OCI-LY7 (cell line): ENCODE results near the gene SP140L. TPM values are rescaled to one million over a fixed set of nuclear protein-coding genes. Genes with fewer than 3 reads are reported as not detected.

Experiments
- BruUV-seq: library from RNA; stranded (reverse); fragments of 400-500 nt; replicated peaks from 2 replicates; lab custom pipeline; 2021; lab: Mats Ljungman, UMichigan
- CTCF ChIA-PET: fragments of 300-600 bp; sonication (Branson Sonifier 250); formaldehyde crosslinking; loops from one replicate; lab custom pipeline; 2022; ENCODE audit warnings: antibody characterized with exemption; ENCODE audit not compliant: unreplicated experiment; lab: Charles Lee
- POLR2A ChIA-PET: fragments of 300-600 bp; sonication (Branson Sonifier 250); formaldehyde crosslinking; loops from one replicate; lab custom pipeline; 2022; ENCODE audit warnings: antibody characterized with exemption; lab: Charles Lee
- DNase-seq: peaks from one replicate; pipeline ENCODE4 v3.0.0-alpha.2; 2015; ENCODE audit warnings: low spot score
- H2AFZ ChIP-seq: fragments of 200-600 bp; sonication (generic), shearing (Covaris generic); 2 replicates; pipeline ENCODE4 v1.6.1; 2014; ENCODE audit warnings: mild to moderate bottlenecking, antibody characterized with exemption, low read length, moderate library complexity
- H3K27ac ChIP-seq: fragments of 200-600 bp; sonication (generic); 2 replicates; pipeline ENCODE4 v1.5.1; 2014; ENCODE audit warnings: mixed run types, low read depth, mild to moderate bottlenecking, moderate library complexity, low read length, inconsistent platforms; ENCODE audit not compliant: poor library complexity, severe bottlenecking
- H3K36me3 ChIP-seq: fragments of 200-600 bp; sonication (generic); 2 replicates; pipeline ENCODE4 v1.6.1; 2014; ENCODE audit warnings: mild to moderate bottlenecking, antibody characterized with exemption, low read length, moderate library complexity, mixed read lengths; ENCODE audit not compliant: insufficient read depth
- H3K4me1 ChIP-seq: fragments of 200-600 bp; sonication (generic); 2 replicates; pipeline ENCODE4 v1.5.1; 2014; ENCODE audit warnings: mild to moderate bottlenecking, low read length; ENCODE audit not compliant: insufficient read depth, poor library complexity, severe bottlenecking
- H3K4me2 ChIP-seq: fragments of 200-600 bp; sonication (generic); 2 replicates; pipeline ENCODE4 v1.6.1; 2014; ENCODE audit warnings: mild to moderate bottlenecking, low read length
- H3K4me3 ChIP-seq: fragments of 200-600 bp; sonication (generic); 2 replicates; pipeline ENCODE4 v1.5.1; 2014; ENCODE audit warnings: mild to moderate bottlenecking, low read depth, low read length; ENCODE audit not compliant: poor library complexity, severe bottlenecking
- H3K79me2 ChIP-seq: fragments of 200-600 bp; sonication (generic); 2 replicates; pipeline ENCODE4 v1.6.1; 2016; ENCODE audit warnings: low read depth, mild to moderate bottlenecking, low read length, moderate library complexity, mixed read lengths; ENCODE audit not compliant: insufficient read depth
- H3K9me2 ChIP-seq: fragments of 200-600 bp; sonication (generic); 2 replicates; pipeline ENCODE4 v1.6.1; 2016; ENCODE audit warnings: mild to moderate bottlenecking, low read length, mixed read lengths; ENCODE audit not compliant: insufficient read depth
- H3K9me3 ChIP-seq: fragments of 200-600 bp; sonication (generic); 2 replicates; pipeline ENCODE4 v1.6.1; 2014; ENCODE audit warnings: mild to moderate bottlenecking, mixed run types, low read length, mixed read lengths
- H4K20me1 ChIP-seq: fragments of 200-600 bp; sonication (generic); 2 replicates; pipeline ENCODE4 v1.6.1; 2014; ENCODE audit warnings: mild to moderate bottlenecking, antibody characterized with exemption, low read length, moderate library complexity, mixed read lengths; ENCODE audit not compliant: insufficient read depth
- CTCF ChIP-seq: fragments of 200-600 bp; sonication (generic); conservative IDR thresholded peaks from 2 replicates; pipeline ENCODE4 v1.5.1; 2014; ENCODE audit warnings: mild to moderate bottlenecking, antibody characterized with exemption, low read length, moderate library complexity, mixed read lengths
- EZH2phosphoT487 ChIP-seq: fragments of 200-600 bp; sonication (generic); IDR thresholded peaks from 2 replicates; pipeline ENCODE4 v1.6.1; 2018; ENCODE audit warnings: low read depth, borderline replicate concordance, mild to moderate bottlenecking, mixed run types, antibody characterized with exemption, low read length, moderate library complexity, mixed read lengths
- intact Hi-C: fragments of 100-400 bp; cut with micrococcal nuclease; formaldehyde crosslinking; loops from one replicate; pipeline ENCODE4 v1.10.0; 2022; ENCODE audit not compliant: unreplicated experiment
- total RNA-seq, 2 experiments: library from RNA; depleted of rRNA in 1 of 2; stranded (reverse); fragments of >200 nt in 1 of 2; shearing (Covaris generic) in 1 of 2; gene quantifications; 2 replicates each; pipeline ENCODE4 v1.2.3, GENCODE V29; 2014 to 2022

SP140L gene
- total RNA-seq, 2 experiments from 2014 or later, result 10.4 to 19.3 TPM

- Histone ChIP-seq H4K20me1 (no peaks in the 10 kb centered on the region), H3K36me3 (no peaks in the 10 kb centered on the region; the same call in 1 of the 2 replicates), H3K79me2 (no peaks in the 10 kb centered on the region), H3K4me2 (no peak overlapping the region), H3K9me3 (peaks cover 11% of the 10 kb centered on the region; the same call in 1 of the 2 replicates), H2AFZ (no peak overlapping the region), H3K9me2 (no peaks in the 10 kb centered on the region), H3K4me3 (no peak overlapping the region), H3K4me1 (peaks cover 30% of the 10 kb centered on the region), H3K27ac (no peak overlapping the region)
- POLR2A ChIA-PET, result interaction anchor here (0.6 kb wide), 1 partner anchor 1931 kb away, joined by 3 read pairs; no protein-coding TSS in a partner anchor
- CTCF ChIA-PET, result interaction anchor here (0.9 kb wide), 1 partner anchor 126 kb away, joined by 3 read pairs; no protein-coding TSS in a partner anchor
- TF ChIP-seq CTCF (no peak), EZH2phosphoT487 (no peak)
- intact Hi-C loops, result no loop called here
- no peak for DNase-seq
- no TSS peak for BruUV-seq
Observed at GRCh38 chr2:230321031-230321430, 6.0 kb upstream of the SP140L start.

- ChIA-PET CTCF (interaction anchor here (0.6 kb wide), 1 partner anchor 228 kb away, joined by 3 read pairs; no protein-coding TSS in a partner anchor), POLR2A (interaction anchor here (0.6 to 1.6 kb wide), 2 partner anchors 93 to 316 kb away, joined by 3 to 4 read pairs; partner anchors contain the start of gene SP100)
- Histone ChIP-seq H3K27ac (no peak overlapping the region), H3K4me1 (peaks cover 39% of the 10 kb centered on the region), H3K9me2 (no peaks in the 10 kb centered on the region), H3K79me2 (peaks cover 3% of the 10 kb centered on the region; the same call in 1 of the 2 replicates), H3K4me3 (no peak overlapping the region), H3K9me3 (peaks cover 11% of the 10 kb centered on the region; the same call in 1 of the 2 replicates), H3K4me2 (no peak overlapping the region), H4K20me1 (no peaks in the 10 kb centered on the region), H2AFZ (no peak overlapping the region), H3K36me3 (no peaks in the 10 kb centered on the region; the same call in 1 of the 2 replicates)
- DNase-seq, result no peak
- BruUV-seq, result no TSS peak
- intact Hi-C loops, result no loop called here
- no peak for TF ChIP-seq EZH2phosphoT487
- peak; percentile 61; the same call in 1 of the 2 replicates for TF ChIP-seq CTCF
Observed at GRCh38 chr2:230322561-230323384, 4.2 kb upstream of the SP140L start.
